ENCODE results near the gene BRSK1. TPM values are rescaled to one million over a fixed set of nuclear protein-coding genes. Genes with fewer than 3 reads are reported as not detected.

The BRSK1 gene
- total and polyA plus RNA-seq, 2 of the 8 experiments (the other 6 are each of a cell fraction or from before 2014, with no cell fraction given), result 27.6 to 32.7 TPM

GRCh38 chr19:55345818-55346724 lies 62.3 kb downstream of the BRSK1 start:
- ChIA-PET CTCF (ENCODE audit: partially characterized antibody) (interaction anchor here (0.8 to 2.9 kb wide), 3 partner anchors 38 to 54 kb away, joined by 3 to 11 read pairs (median 8); partner anchors contain the start of gene TMEM238), POLR2A (ENCODE audit: partially characterized antibody) (interaction anchor here (0.6 to 7.9 kb wide), 9 partner anchors 20 to 156 kb away, joined by 3 to 58 read pairs (median 6); partner anchors contain the start of genes IL11, TMEM238 and UBE2S)
- Histone ChIP-seq H3K9ac (replicated peaks in 1 of 4; ENCODE audit: extremely low read depth in 1 of 4, low read depth in 3 of 4, low read length in 3 of 4) (no peak overlapping the region), H3K56ac (replicated peaks; ENCODE audit: insufficient read length, low read depth, low read length) (no peak overlapping the region), H3K4ac (replicated peaks; ENCODE audit: insufficient read length, low read depth, low read length) (no peak overlapping the region), H3K27me3 (replicated peaks in 1 of 4; ENCODE audit: control insufficient read depth in 3 of 4, extremely low read depth in 1 of 4, insufficient read depth in 3 of 4, low read length in 3 of 4) (no peaks in the 10 kb centered on the region), H4K91ac (replicated peaks; ENCODE audit: insufficient read length, low read length) (no peak overlapping the region), H2AK5ac (ENCODE audit: low read depth, low read length) (no peak overlapping the region), H3K27ac (ENCODE audit: low read depth, low read length) (peak overlapping the region; percentile 37; the same call in 1 of the 2 replicates), H3K23me2 (ENCODE audit: low read depth, low read length) (peaks cover 4% of the 10 kb centered on the region; the same call in 1 of the 2 replicates), H3K79me2 (ENCODE audit: control insufficient read depth in 1 of 2, insufficient read depth in 2 of 2, low read length in 2 of 2) (peaks cover 0 to 3% of the 10 kb centered on the region in 2 experiments; a peak in 1 of 4 replicates), H2BK15ac (ENCODE audit: low read length) (0 out of 2 replicates have a peak overlapping the region, but pooled peaks have one; percentile 72), H3K4me3 (ENCODE audit: extremely low read depth in 1 of 4, insufficient read depth in 2 of 4, low read depth in 3 of 4, low read length in 4 of 4) (no peak overlapping the region), H2BK12ac (ENCODE audit: low read depth, low read length) (peak overlapping the region; percentile 50; the same call in 1 of the 2 replicates), H2BK120ac (replicated peaks; ENCODE audit: low read depth, low read length) (no peak overlapping the region), H3K14ac (ENCODE audit: insufficient read length) (no peak overlapping the region), H4K8ac (ENCODE audit: extremely low read depth, insufficient read depth, low read length) (no peak overlapping the region), H2AFZ (ENCODE audit: low read length) (no peak overlapping the region), H4K20me1 (replicated peaks in 1 of 2; ENCODE audit: control insufficient read depth in 1 of 2, insufficient read depth in 2 of 2, low read length in 2 of 2) (peaks cover 0 to 6% of the 10 kb centered on the region in 2 experiments), H3K4me2 (ENCODE audit: insufficient read depth in 1 of 2, low read depth in 2 of 2, low read length in 2 of 2) (no peak overlapping the region), H3K18ac (ENCODE audit: extremely low read depth, low read length) (peak overlapping the region; percentile 71; the same call in 1 of the 2 replicates), H4K5ac (ENCODE audit: insufficient read length, low read depth, low read length) (no peak overlapping the region), H2BK20ac (ENCODE audit: low read length) (no peak overlapping the region), H3K4me1 (replicated peaks in 1 of 4; ENCODE audit: control insufficient read depth in 3 of 4, insufficient read depth in 4 of 4, low read length in 3 of 4) (peaks cover 11 to 44% (median 32%) of the 10 kb centered on the region in 4 experiments), H3K9me3 (ENCODE audit: insufficient read depth in 2 of 2, low read depth in 1 of 2, low read length in 1 of 2) (no peaks in the 10 kb centered on the region), H3K79me1 (ENCODE audit: low read depth, low read length) (peaks cover 5% of the 10 kb centered on the region; the same call in 1 of the 2 replicates), H3K23ac (ENCODE audit: insufficient read length) (no peak overlapping the region), H2BK5ac (ENCODE audit: low read depth, low read length) (0 out of 2 replicates have a peak overlapping the region, but pooled peaks have one; percentile 71), H3K36me3 (ENCODE audit: control insufficient read depth in 2 of 4, insufficient read depth in 4 of 4, low read length in 3 of 4) (peaks cover 0 to 58% (median 20%) of the 10 kb centered on the region in 4 experiments; a peak in 4 of 8 replicates)
- no peak for TF ChIP-seq TAF1 (IDR thresholded peaks at IDR 0.05; ENCODE audit: low read depth, low read length)
- no peak for TF ChIP-seq HDAC2 (IDR thresholded peaks at IDR 0.05; ENCODE audit: borderline replicate concordance in 1 of 2, low read depth in 2 of 2, low read length in 2 of 2)
- TF ChIP-seq GABPA (IDR thresholded peaks at IDR 0.05; ENCODE audit: borderline replicate concordance, insufficient read depth, low read length), result no peak
- no peak for TF ChIP-seq SP2 (IDR thresholded peaks at IDR 0.05; ENCODE audit: low read length)
- no peak for TF ChIP-seq SIRT6 (IDR thresholded peaks at IDR 0.05; ENCODE audit: low read length)
- TF ChIP-seq CHD2 (IDR thresholded peaks at IDR 0.05; ENCODE audit: low read length), result no peak
- TF ChIP-seq PHF8 (conservative IDR thresholded peaks at IDR 0.05; ENCODE audit: low read depth, low read length), result no peak
- no peak for TF ChIP-seq FOSL1 (IDR thresholded peaks at IDR 0.05; ENCODE audit: insufficient read depth, low read depth, low read length)
- 94% methylated on average over 37 of the region's 43 CpGs; no CpG with 5 or more reads in 1 of the 2 experiments for WGBS, 2 experiments (ENCODE audit: extremely low coverage in 1 of 2, insufficient coverage in 1 of 2, insufficient read length in 1 of 2, insufficient replicate concordance in 2 of 2, low coverage in 1 of 2, low lambda C conversion rate in 2 of 2, missing lambda C conversion rate in 1 of 2)
- DNase-seq (ENCODE audit: low read depth in 1 of 2, low spot score in 2 of 2) (no peak), FAIRE-seq (no peak)
